ENCODE measurements around the gene LRRC57. TPM values are rescaled to one million over a fixed set of nuclear protein-coding genes. Genes with fewer than 3 reads are reported as not detected.

LRRC57 gene
- total RNA-seq, 1 donor: 21.6 TPM

- no peak for DNase-seq (ENCODE audit: low read depth)
- peak overlapping the region; percentile 98 for H3K4me3 ChIP-seq (ENCODE audit: low read depth, low read length)
- TF ChIP-seq CTCF (IDR thresholded peaks at IDR 0.05; ENCODE audit: insufficient read depth, low read length): no peak
Measured at GRCh38 chr15:42549741-42550392, 1.3 kb upstream of the LRRC57 start.

GRCh38 chr15:42549032-42549491 lies 469 bp upstream of the LRRC57 start:
- peak; percentile 34 for DNase-seq (ENCODE audit: low read depth)
- H3K4me3 ChIP-seq (ENCODE audit: low read depth, low read length): peak overlapping the region; percentile 98
- TF ChIP-seq CTCF (IDR thresholded peaks at IDR 0.05; ENCODE audit: insufficient read depth, low read length): no peak

GRCh38 chr15:42547918-42548248 lies 710 bp downstream of the LRRC57 start:
- TF ChIP-seq CTCF (IDR thresholded peaks at IDR 0.05; ENCODE audit: insufficient read depth, low read length): no peak
- peak; percentile 54 for DNase-seq (ENCODE audit: low read depth)
- H3K4me3 ChIP-seq (ENCODE audit: low read depth, low read length): peak overlapping the region; percentile 98

GRCh38 chr15:42544853-42545629 lies 3.6 kb downstream of the LRRC57 start:
- no peak for TF ChIP-seq CTCF (IDR thresholded peaks at IDR 0.05; ENCODE audit: insufficient read depth, low read length)
- no peak for DNase-seq (ENCODE audit: low read depth)
- no peak overlapping the region for H3K4me3 ChIP-seq (ENCODE audit: low read depth, low read length)

- no peak for DNase-seq (ENCODE audit: low read depth)
- H3K4me3 ChIP-seq (ENCODE audit: low read depth, low read length): no peak overlapping the region
- no peak for TF ChIP-seq CTCF (IDR thresholded peaks at IDR 0.05; ENCODE audit: insufficient read depth, low read length)
Measured at GRCh38 chr15:42533246-42533645, 15.3 kb downstream of the LRRC57 start.

- H3K4me3 ChIP-seq (ENCODE audit: low read depth, low read length): no peak overlapping the region
- TF ChIP-seq CTCF (IDR thresholded peaks at IDR 0.05; ENCODE audit: insufficient read depth, low read length): no peak
- no peak for DNase-seq (ENCODE audit: low read depth)
Measured at GRCh38 chr15:42528970-42529369, 19.6 kb downstream of the LRRC57 start.

Measured in fibroblast of the aortic adventitia (primary cell).